HepG2 (cell line): ENCODE data around the gene GNL1.

Source experiments
- ETV5 ChIP-seq: IDR thresholded peaks from 2 replicates; pipeline ENCODE4 v1.6.1; 2018; ENCODE audit warnings: missing biosample characterization, missing genetic modification reagents, inconsistent platforms, borderline replicate concordance
- IKZF1 ChIP-seq: fragments of 450-650 bp; IDR thresholded peaks from 2 replicates; pipeline ENCODE4 v1.7.1; 2016
- PHB2 ChIP-seq: fragments of 450-650 bp; IDR thresholded peaks from 2 replicates; pipeline ENCODE4 v1.6.1; 2018; ENCODE audit not compliant: partially characterized antibody
- POLR2A ChIP-seq, 2 experiments: IDR thresholded peaks; 2 replicates each; pipeline ENCODE4 v1.6.1; 2011; ENCODE audit warnings: low read depth in 2 of 2, low read length in 2 of 2, mild to moderate bottlenecking in 1 of 2, moderate library complexity in 1 of 2; ENCODE audit not compliant: insufficient read depth in 1 of 2
- SMAD9 ChIP-seq: sonication (generic); formaldehyde crosslinking; IDR thresholded peaks from 2 replicates; pipeline ENCODE4 v1.5.1; 2020; ENCODE audit warnings: mild to moderate bottlenecking, missing genetic modification reagents
- TCF7 ChIP-seq: sonication (generic); IDR thresholded peaks from 2 replicates; pipeline ENCODE4 v1.6.1; 2016; ENCODE audit warnings: antibody characterized with exemption, low read depth
- ZBTB8A ChIP-seq: sonication (generic); formaldehyde crosslinking; IDR thresholded peaks from 2 replicates; pipeline ENCODE4 v1.4.0; 2020; ENCODE audit warnings: mild to moderate bottlenecking, low read depth, missing genetic modification reagents, borderline replicate concordance
- ZNF124 ChIP-seq: sonication (generic); formaldehyde crosslinking; IDR thresholded peaks from 2 replicates; pipeline ENCODE4 v1.4.0; 2020; ENCODE audit warnings: missing genetic modification reagents
- ZNF670 ChIP-seq: sonication (generic); formaldehyde crosslinking; IDR thresholded peaks from 2 replicates; pipeline ENCODE4 v1.8.0; 2022; ENCODE audit warnings: mild to moderate bottlenecking, missing genetic modification reagents, borderline replicate concordance
- ZSCAN30 ChIP-seq: sonication (generic); formaldehyde crosslinking; IDR thresholded peaks from 2 replicates; pipeline ENCODE4 v1.5.0; 2020; ENCODE audit warnings: mild to moderate bottlenecking, missing genetic modification reagents
- TF ChIP-seq, protein P1 (sequence below): sonication (generic); formaldehyde crosslinking; IDR thresholded peaks from 2 replicates; pipeline ENCODE4 v1.4.0; 2020; ENCODE audit warnings: missing genetic modification reagents, borderline replicate concordance
- TF ChIP-seq, protein P2 (sequence below): sonication (generic); formaldehyde crosslinking; IDR thresholded peaks from 2 replicates; pipeline ENCODE4 v1.5.0; 2020; ENCODE audit warnings: mild to moderate bottlenecking, missing genetic modification reagents, moderate library complexity
- TF ChIP-seq, protein P3 (sequence below): sonication (generic); formaldehyde crosslinking; IDR thresholded peaks from 2 replicates; pipeline ENCODE4 v1.4.0; 2020; ENCODE audit warnings: missing genetic modification reagents

DNA sequence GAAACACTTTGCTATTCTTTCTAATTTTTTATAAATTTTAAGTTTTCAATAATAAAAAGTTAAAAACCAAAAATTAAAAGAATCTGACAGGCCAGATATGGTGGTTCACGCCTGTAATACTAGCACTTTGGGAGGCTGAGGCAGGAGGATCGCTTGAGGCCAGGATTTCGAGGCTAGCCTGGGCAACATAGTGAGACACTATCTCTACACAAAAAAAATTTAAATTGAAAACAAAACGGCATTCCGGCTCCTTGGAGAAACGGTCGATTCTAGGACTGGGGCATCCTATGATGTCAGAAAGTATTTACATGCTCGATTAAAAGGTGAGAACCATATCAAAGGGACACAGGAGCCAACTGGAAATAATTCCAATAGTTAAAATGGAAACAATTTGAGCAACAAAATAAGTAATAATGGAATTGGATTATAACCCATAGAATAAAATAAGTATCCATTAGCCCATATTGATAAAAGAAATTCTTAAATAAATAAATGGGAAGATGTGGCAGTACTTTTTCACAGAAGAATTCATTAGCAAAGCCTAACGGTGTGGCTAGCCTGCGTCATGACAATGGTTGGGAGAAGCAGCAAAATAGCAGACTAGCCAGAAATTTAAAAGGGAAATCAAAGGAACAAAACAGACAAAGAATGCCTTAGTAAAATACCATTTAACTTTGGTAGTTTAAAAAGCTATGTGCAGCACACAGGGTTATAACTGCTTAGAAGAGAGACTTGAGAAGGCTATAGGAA is 45.7 kb downstream of the GNL1 start:
- TF ChIP-seq PHB2 (no peak), ZSCAN30 (CRISPR knock-in tag) (no peak), TCF7 (no peak), POLR2A (IDR thresholded peaks at IDR 0.05; ENCODE audit: insufficient read depth in 1 of 2, low read depth in 2 of 2, low read length in 2 of 2) (no peak), SMAD9 (no peak), ZBTB8A (no peak), ETV5 (CRISPR knock-in tag) (no peak), ZNF124 (no peak), ZNF670 (CRISPR knock-in tag) (no peak), IKZF1 (no peak)
- TF ChIP-seq, protein P1, sequence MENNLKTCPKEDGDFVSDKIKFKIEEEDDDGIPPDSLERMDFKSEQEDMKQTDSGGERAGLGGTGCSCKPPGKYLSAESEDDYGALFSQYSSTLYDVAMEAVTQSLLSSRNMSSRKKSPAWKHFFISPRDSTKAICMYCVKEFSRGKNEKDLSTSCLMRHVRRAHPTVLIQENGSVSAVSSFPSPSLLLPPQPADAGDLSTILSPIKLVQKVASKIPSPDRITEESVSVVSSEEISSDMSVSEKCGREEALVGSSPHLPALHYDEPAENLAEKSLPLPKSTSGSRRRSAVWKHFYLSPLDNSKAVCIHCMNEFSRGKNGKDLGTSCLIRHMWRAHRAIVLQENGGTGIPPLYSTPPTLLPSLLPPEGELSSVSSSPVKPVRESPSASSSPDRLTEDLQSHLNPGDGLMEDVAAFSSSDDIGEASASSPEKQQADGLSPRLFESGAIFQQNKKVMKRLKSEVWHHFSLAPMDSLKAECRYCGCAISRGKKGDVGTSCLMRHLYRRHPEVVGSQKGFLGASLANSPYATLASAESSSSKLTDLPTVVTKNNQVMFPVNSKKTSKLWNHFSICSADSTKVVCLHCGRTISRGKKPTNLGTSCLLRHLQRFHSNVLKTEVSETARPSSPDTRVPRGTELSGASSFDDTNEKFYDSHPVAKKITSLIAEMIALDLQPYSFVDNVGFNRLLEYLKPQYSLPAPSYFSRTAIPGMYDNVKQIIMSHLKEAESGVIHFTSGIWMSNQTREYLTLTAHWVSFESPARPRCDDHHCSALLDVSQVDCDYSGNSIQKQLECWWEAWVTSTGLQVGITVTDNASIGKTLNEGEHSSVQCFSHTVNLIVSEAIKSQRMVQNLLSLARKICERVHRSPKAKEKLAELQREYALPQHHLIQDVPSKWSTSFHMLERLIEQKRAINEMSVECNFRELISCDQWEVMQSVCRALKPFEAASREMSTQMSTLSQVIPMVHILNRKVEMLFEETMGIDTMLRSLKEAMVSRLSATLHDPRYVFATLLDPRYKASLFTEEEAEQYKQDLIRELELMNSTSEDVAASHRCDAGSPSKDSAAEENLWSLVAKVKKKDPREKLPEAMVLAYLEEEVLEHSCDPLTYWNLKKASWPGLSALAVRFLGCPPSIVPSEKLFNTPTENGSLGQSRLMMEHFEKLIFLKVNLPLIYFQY (CRISPR knock-in tag): no peak
- TF ChIP-seq, protein P2, sequence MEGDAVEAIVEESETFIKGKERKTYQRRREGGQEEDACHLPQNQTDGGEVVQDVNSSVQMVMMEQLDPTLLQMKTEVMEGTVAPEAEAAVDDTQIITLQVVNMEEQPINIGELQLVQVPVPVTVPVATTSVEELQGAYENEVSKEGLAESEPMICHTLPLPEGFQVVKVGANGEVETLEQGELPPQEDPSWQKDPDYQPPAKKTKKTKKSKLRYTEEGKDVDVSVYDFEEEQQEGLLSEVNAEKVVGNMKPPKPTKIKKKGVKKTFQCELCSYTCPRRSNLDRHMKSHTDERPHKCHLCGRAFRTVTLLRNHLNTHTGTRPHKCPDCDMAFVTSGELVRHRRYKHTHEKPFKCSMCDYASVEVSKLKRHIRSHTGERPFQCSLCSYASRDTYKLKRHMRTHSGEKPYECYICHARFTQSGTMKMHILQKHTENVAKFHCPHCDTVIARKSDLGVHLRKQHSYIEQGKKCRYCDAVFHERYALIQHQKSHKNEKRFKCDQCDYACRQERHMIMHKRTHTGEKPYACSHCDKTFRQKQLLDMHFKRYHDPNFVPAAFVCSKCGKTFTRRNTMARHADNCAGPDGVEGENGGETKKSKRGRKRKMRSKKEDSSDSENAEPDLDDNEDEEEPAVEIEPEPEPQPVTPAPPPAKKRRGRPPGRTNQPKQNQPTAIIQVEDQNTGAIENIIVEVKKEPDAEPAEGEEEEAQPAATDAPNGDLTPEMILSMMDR (CRISPR knock-in tag): no peak
- TF ChIP-seq, protein P3, sequence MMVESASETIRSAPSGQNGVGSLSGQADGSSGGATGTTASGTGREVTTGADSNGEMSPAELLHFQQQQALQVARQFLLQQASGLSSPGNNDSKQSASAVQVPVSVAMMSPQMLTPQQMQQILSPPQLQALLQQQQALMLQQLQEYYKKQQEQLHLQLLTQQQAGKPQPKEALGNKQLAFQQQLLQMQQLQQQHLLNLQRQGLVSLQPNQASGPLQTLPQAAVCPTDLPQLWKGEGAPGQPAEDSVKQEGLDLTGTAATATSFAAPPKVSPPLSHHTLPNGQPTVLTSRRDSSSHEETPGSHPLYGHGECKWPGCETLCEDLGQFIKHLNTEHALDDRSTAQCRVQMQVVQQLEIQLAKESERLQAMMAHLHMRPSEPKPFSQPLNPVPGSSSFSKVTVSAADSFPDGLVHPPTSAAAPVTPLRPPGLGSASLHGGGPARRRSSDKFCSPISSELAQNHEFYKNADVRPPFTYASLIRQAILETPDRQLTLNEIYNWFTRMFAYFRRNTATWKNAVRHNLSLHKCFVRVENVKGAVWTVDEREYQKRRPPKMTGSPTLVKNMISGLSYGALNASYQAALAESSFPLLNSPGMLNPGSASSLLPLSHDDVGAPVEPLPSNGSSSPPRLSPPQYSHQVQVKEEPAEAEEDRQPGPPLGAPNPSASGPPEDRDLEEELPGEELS (CRISPR knock-in tag): no peak
